Thymus (tissue), 11 donors: ENCODE measurements around the gene HLX. TPM values are rescaled to one million over a fixed set of nuclear protein-coding genes. Genes with fewer than 3 reads are reported as not detected.
A peak's percentile ranks its signal among the peaks of the same experiment; 100 is the strongest.

ENCODE experiments used
- DNase-seq, 9 donors: peaks; one replicate each; pipeline ENCODE4 v3.0.0-alpha.2; 2013; ENCODE audit warnings: low spot score in 9 of 9, low read depth in 6 of 9, missing footprints in 1 of 9
- H3K27ac ChIP-seq, 2 donors: one replicate each; pipeline ENCODE4 v1.5.1; 2013; ENCODE audit warnings: control low read depth in 1 of 2, low read depth in 1 of 2, low read length in 1 of 2, mild to moderate bottlenecking in 1 of 2, moderate library complexity in 1 of 2
- H3K27me3 ChIP-seq, 2 donors: one replicate each; pipeline ENCODE4 v1.5.1; 2013; ENCODE audit warnings: low read length in 1 of 2; ENCODE audit not compliant: control insufficient read depth in 2 of 2, insufficient read depth in 1 of 2
- H3K36me3 ChIP-seq, 2 donors: one replicate each; pipeline ENCODE4 v1.5.1; 2013; ENCODE audit warnings: low read length in 1 of 2, mild to moderate bottlenecking in 1 of 2, moderate library complexity in 1 of 2; ENCODE audit not compliant: control insufficient read depth in 2 of 2, insufficient read depth in 2 of 2
- H3K4me1 ChIP-seq, 2 donors: one replicate each; pipeline ENCODE4 v1.5.1; 2013; ENCODE audit warnings: low read length in 2 of 2; ENCODE audit not compliant: control insufficient read depth in 2 of 2, insufficient read depth in 2 of 2
- H3K4me3 ChIP-seq, 2 donors: one replicate each; pipeline ENCODE4 v1.5.1; 2013; ENCODE audit warnings: low read length in 2 of 2, control low read depth in 1 of 2, mild to moderate bottlenecking in 1 of 2
- H3K9me3 ChIP-seq, 2 donors: one replicate each; pipeline ENCODE4 v1.5.1; 2013; ENCODE audit warnings: low read length in 1 of 2, mild to moderate bottlenecking in 1 of 2; ENCODE audit not compliant: control insufficient read depth in 2 of 2, insufficient read depth in 1 of 2
- WGBS: extraction: QIAGEN DNeasy Blood & Tissue Kit; methylation state at CpG from one replicate; pipeline ENCODE4 v1.1.7; 2013; 5-methylcytosine and 5-hydroxymethylcytosine counted together
- polyA plus RNA-seq: library from polyadenylated mRNA; stranded (reverse); fragments of 200-250 nt; gene quantifications from one replicate; pipeline ENCODE4 v1.2.3, GENCODE V29; 2013
- total RNA-seq: library from RNA; stranded (reverse); fragments of 120-200 nt; gene quantifications from one replicate; pipeline ENCODE4 v1.2.4, GENCODE V29; 2013
- donor health status: healthy.

The HLX gene
- total and polyA plus RNA-seq, 2 donors = 2.4 to 6.5 TPM

DNA sequence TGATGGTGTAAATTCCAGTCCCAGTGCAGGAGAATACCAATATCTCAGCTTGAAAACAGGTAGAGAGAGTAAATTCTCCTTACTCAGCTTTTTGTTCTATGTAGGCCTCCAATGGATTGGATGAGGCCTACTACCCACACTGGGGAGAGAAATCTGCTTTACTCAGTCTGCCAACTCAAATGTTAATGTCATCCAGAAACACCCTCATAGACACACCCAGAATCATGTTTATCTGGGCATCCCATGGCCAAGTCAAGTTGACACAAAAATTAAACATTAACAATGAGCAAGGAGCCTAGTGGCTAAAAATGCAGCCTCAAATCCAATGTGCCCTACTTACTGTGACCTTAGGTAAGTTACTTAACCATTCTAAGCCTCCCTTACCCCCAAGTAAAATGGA, 6.9 kb upstream of the HLX start:
- Histone ChIP-seq H3K9me3 (no peaks in the 10 kb centered on the region), H3K4me1 (no peaks in the 10 kb centered on the region), H3K4me3 (no peak overlapping the region), H3K27me3 (peaks cover 25 to 30% of the 10 kb centered on the region in 2 donors), H3K36me3 (no peaks in the 10 kb centered on the region), H3K27ac (no peak overlapping the region)
- no peak for DNase-seq

DNA sequence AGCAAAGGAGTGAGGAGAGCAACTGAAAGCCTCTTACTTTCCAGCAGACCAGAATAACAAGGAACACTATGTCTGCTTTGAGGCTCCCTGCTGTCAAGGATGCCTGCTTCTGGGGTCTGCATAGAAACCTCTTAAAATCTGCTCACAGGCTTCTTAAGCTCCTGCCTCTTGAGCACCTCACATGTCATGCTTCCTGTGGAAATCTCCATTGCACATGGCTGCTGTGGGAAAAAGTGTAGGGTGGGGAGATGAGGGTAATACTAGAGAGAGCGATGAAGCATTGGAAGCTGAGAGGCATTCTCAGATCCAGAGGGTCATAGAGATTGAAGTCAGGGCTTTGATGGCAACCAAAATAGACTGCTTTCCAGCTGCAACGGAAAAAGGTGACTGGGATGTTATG, 6.2 kb upstream of the HLX start:
- Histone ChIP-seq H3K9me3 (no peaks in the 10 kb centered on the region), H3K36me3 (no peaks in the 10 kb centered on the region), H3K27ac (no peak overlapping the region), H3K4me1 (no peaks in the 10 kb centered on the region), H3K4me3 (no peak overlapping the region), H3K27me3 (peaks cover 33 to 38% of the 10 kb centered on the region in 2 donors)
- 96% methylated on average over 2 of the region's 2 CpGs for WGBS
- DNase-seq = no peak

DNA sequence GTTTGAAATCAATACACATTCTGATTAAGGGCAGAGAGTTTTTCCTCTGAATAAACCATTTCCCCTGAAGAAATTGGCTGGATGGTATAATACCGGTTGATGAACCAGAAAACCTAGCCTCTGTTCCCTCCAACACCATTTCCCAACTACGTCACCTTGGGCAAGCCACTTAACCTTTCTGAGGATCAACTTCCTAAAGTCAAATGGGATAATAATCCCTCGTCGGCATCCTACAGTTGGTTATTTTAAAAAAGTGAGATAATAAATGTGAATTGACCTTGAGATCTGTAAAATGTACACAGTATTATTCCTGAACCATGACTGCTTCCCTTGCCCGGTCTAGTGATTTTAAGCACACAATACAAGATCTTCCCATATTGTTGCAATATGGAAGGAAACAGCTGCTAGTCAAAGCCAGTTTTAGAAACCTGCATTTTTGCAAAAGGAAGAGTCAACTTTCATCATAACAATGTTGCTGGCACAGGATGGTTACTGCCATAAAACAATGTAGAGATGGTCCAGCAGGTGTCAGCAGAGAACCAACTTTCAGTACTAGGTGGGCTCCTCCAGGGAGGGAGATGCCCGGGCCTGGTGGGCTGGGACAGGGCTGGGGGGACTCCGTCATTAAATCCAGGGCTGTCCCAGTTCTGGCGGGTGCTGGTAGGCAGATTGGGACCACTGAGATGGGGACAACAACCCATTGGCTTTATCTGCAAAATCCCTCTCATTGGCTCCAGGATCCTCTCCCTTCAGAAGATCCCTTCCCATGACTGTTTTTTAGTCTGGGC, 5.2 kb upstream of the HLX start:
- WGBS = 49% methylated on average over 8 of the region's 8 CpGs
- Histone ChIP-seq H3K27ac (no peak overlapping the region), H3K27me3 (peaks cover 38 to 47% of the 10 kb centered on the region in 2 donors), H3K9me3 (no peaks in the 10 kb centered on the region), H3K4me1 (peaks cover 0 to 4% of the 10 kb centered on the region in 2 donors), H3K4me3 (no peak overlapping the region), H3K36me3 (no peaks in the 10 kb centered on the region)
- DNase-seq = peak in 3 of 9 donors; percentile 20 to 55 (median 42)

DNA sequence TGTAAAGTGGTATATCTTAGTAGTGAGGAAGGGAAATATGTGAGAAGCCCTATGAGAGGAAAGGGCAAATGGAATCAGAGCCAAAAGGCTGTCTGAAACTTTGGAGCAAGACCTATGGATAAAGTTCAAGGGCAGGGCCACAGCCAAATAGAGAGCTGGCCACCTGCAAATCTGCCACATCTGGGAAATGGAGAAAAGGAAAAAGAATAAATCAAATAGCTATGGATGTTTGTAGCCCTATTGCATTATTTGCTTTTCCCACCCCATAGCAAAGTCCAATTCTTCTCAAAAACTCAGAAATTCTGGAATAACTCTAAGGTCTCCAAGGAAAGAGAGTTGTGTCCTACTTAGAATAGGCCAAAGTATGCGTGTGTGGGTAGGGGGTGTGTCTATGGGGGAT, 4.0 kb upstream of the HLX start:
- H3K9me3 ChIP-seq = peaks cover 0 to 3% of the 10 kb centered on the region in 2 donors
- no peaks in the 10 kb centered on the region for H3K36me3 ChIP-seq
- 82% methylated on average over 1 of the region's 1 CpG for WGBS
- no peak for DNase-seq
- no peak overlapping the region for H3K27ac ChIP-seq
- H3K27me3 ChIP-seq = peaks cover 49 to 59% of the 10 kb centered on the region in 2 donors
- H3K4me3 ChIP-seq = no peak overlapping the region
- peaks cover 2 to 10% of the 10 kb centered on the region in 2 donors for H3K4me1 ChIP-seq

DNA sequence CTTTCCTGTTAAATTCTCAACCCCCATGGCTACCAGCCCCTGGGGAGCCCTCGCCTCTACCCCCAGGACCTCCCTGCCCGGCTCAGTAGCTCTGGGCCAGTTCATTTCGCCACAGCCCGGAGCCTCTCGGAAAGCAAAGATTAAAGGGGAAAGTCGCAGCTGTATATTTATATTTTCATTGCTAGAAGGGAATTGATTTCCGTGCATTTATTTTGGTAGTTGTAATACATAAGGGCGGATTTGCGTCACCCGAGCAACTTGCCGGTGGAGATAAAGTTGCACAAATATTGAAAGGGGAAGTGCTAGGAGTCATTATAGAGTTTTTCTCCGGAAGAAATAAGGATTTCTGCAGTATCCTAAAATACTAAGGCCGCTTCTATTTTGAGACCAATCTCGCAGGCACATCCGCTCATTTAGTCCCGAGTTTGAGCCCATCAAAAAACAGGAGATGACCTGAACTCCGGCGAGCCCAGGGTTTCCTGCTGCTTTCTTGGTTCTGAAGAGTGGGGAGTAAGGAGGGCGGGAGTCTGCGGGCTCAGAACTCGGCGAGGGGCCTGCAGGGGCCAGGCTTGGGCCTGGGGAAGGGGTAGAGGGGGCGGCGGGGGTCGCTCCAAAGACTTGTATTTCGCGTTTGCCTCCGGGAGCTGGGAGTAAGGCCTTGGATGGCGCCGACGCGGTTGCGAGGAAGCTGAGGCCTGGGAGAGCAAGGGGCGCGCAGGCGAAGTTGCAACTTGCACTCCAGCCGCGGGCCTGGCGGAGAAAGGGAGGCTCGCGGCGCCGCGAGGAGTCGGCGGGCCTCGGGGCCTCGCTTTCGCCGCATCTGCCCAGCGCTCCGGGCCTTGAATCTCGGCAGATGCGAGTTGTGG, 2.5 kb upstream of the HLX start:
- Histone ChIP-seq H3K4me1 (peaks cover 2 to 11% of the 10 kb centered on the region in 2 donors), H3K27ac (peak overlapping the region; percentile 9 to 34), H3K36me3 (no peaks in the 10 kb centered on the region), H3K27me3 (peaks cover 59 to 74% of the 10 kb centered on the region in 2 donors), H3K4me3 (peak overlapping the region in 1 of 2 donors; percentile 17), H3K9me3 (peaks cover 0 to 4% of the 10 kb centered on the region in 2 donors)
- DNase-seq = no peak
- 8% methylated on average over 54 of the region's 54 CpGs for WGBS

DNA sequence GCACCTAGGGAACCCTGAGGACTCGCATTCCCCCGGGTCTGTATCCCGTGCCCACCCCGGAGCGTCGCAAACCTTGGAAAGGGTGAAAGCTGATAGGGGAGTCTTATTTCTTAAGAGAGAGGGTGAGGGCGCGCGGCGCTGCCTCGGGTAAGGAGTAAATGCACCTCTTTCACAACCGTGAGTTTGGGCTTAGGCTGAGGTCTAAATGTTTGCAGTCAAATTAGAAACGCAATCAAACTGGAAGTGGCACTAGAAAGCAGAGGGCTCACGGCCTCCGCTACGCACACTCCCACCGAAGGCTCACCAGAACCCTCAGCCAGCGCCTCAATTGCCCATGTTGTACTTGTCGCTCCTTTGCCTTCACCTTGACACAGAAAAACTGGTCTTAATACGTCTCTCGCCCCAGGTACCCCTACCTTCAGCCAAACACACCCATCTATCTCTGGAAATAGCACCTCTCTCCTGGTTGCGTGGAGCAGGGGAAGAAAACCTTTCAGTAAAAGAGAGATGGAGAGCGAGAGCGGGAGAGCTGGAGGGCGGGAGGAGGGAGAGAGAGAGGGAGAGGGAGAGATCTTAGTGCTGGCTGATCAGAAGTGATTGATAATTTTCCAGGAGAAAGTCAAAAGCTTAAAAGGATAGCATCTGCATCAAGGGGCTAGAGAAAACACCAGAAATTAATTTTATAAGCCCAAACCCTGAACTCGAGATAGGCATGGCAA, 1.7 kb upstream of the HLX start:
- DNase-seq = peak in 1 of 9 donors; percentile 26
- Histone ChIP-seq H3K36me3 (no peaks in the 10 kb centered on the region), H3K4me1 (peaks cover 2 to 16% of the 10 kb centered on the region in 2 donors), H3K27me3 (peaks cover 66 to 82% of the 10 kb centered on the region in 2 donors), H3K4me3 (peak overlapping the region in 1 of 2 donors; percentile 17), H3K27ac (peak overlapping the region in 1 of 2 donors; percentile 34), H3K9me3 (peaks cover 0 to 4% of the 10 kb centered on the region in 2 donors)
- WGBS = 53% methylated on average over 26 of the region's 26 CpGs

DNA sequence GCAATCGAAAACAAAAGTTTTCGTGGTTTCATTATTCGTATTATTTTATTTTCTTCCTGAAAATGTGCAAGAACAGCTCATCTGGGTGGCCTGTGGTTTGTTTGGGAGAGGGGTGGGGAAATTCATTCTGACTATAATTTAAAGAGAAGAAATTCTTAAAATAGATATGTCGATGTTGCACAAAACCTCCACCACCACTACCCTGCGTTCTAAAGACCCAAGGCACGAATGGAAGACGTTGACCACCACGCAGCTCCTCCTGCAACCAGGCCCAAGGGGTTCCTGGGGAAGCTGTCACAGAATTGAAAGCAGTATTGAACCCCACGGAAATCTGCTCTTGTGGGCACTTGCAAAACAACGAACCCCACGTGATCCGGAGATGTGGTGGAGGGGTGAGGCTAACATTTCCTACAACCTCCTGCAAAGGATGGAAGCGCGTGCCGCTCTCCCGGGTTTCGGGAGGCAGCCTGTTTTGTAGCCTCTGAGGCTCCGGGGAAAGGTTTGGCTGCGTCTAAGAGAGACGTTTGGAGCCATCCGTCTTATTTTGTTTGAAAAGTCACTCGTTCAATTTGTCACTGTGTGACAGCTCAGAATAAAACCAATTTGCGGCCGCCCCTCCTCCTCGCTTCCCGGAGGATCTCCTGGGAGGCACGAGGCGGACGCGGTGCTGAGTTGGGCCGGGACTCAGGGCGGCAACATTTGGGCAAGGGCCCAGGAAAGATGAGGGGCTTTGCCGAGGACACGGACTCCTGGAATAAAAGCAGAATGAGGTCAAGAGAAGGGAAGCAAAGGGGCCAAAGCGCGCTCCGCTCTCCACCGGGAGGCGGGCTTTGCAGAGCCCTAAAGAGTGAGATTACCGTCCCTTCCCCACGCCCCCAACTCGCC, 810 bp upstream of the HLX start:
- Histone ChIP-seq H3K27ac (peak overlapping the region in 1 of 2 donors; percentile 20), H3K27me3 (peaks cover 66 to 91% of the 10 kb centered on the region in 2 donors), H3K4me3 (peak overlapping the region; percentile 34 to 46), H3K4me1 (peaks cover 2 to 16% of the 10 kb centered on the region in 2 donors), H3K9me3 (peaks cover 0 to 4% of the 10 kb centered on the region in 2 donors), H3K36me3 (no peaks in the 10 kb centered on the region)
- 5% methylated on average over 42 of the region's 42 CpGs for WGBS
- DNase-seq = no peak
